Karpas-422 (cell line): ENCODE results near the gene ABHD3. TPM values are rescaled to one million over a fixed set of nuclear protein-coding genes. Genes with fewer than 3 reads are reported as not detected.
"Not testable (repeated sequence)": the region's sequence is repeated elsewhere in the genome, so short reads cannot be mapped to it uniquely, and the experiment has no call there.

Experiments
- DNase-seq: peaks from one replicate; pipeline ENCODE4 v3.0.0-alpha.2; 2015
- H2AFZ ChIP-seq: fragments of 200-600 bp; sonication (generic); 2 replicates; pipeline ENCODE4 v1.6.1; 2014; ENCODE audit warnings: antibody characterized with exemption, low read length, mixed read lengths
- H3K27ac ChIP-seq: fragments of 200-600 bp; sonication (generic); 2 replicates; pipeline ENCODE4 v1.5.1; 2014; ENCODE audit warnings: mild to moderate bottlenecking, low read length, moderate library complexity
- H3K27me3 ChIP-seq: fragments of 200-600 bp; sonication (generic); 2 replicates; pipeline ENCODE4 v1.6.1; 2014; ENCODE audit warnings: low read length, mixed read lengths
- H3K36me3 ChIP-seq: fragments of 200-600 bp; sonication (generic); 2 replicates; pipeline ENCODE4 v1.6.1; 2014; ENCODE audit warnings: low read length, mixed read lengths; ENCODE audit not compliant: insufficient read depth
- H3K4me1 ChIP-seq: fragments of 200-600 bp; sonication (generic); 2 replicates; pipeline ENCODE4 v1.6.1; 2014; ENCODE audit warnings: mild to moderate bottlenecking, low read length, mixed read lengths
- H3K4me2 ChIP-seq: fragments of 200-600 bp; sonication (generic); 2 replicates; pipeline ENCODE4 v1.6.1; 2014; ENCODE audit warnings: low read length, low read depth, mild to moderate bottlenecking; ENCODE audit not compliant: poor library complexity, severe bottlenecking
- H3K4me3 ChIP-seq: fragments of 200-600 bp; sonication (generic); 2 replicates; pipeline ENCODE4 v1.5.1; 2014; ENCODE audit warnings: mild to moderate bottlenecking, antibody characterized with exemption, low read length, mixed read lengths
- H3K79me2 ChIP-seq: fragments of 200-600 bp; sonication (generic); 2 replicates; pipeline ENCODE4 v1.6.1; 2014; ENCODE audit warnings: mild to moderate bottlenecking, low read length, mixed read lengths
- H3K9ac ChIP-seq: fragments of 200-600 bp; sonication (generic); 2 replicates; pipeline ENCODE4 v1.6.0; 2014; ENCODE audit warnings: low read length
- H3K9me2 ChIP-seq: fragments of 200-600 bp; sonication (generic), shearing (Covaris generic); replicated peaks from 2 replicates; pipeline ENCODE4 v1.6.0; 2014; ENCODE audit warnings: mild to moderate bottlenecking, low read length, moderate library complexity; ENCODE audit not compliant: insufficient read depth
- H3K9me3 ChIP-seq: fragments of 300-700, 200-600 bp; sonication (generic); 2 replicates; pipeline ENCODE4 v1.6.1; 2014; ENCODE audit warnings: low read length, mixed read lengths
- H4K20me1 ChIP-seq: fragments of 200-600 bp; sonication (generic); 2 replicates; pipeline ENCODE4 v1.6.1; 2014; ENCODE audit warnings: mild to moderate bottlenecking, antibody characterized with exemption, low read length, low read depth; ENCODE audit not compliant: insufficient read depth
- total RNA-seq: library from RNA; depleted of rRNA; stranded (reverse); fragments of >200 nt; shearing (Covaris generic); gene quantifications from 2 replicates; pipeline ENCODE4 v1.2.3, GENCODE V29; 2014; ENCODE audit warnings: low replicate concordance

ABHD3 gene
- total RNA-seq, 1 experiment from 2014 or later: 142 TPM

DNA sequence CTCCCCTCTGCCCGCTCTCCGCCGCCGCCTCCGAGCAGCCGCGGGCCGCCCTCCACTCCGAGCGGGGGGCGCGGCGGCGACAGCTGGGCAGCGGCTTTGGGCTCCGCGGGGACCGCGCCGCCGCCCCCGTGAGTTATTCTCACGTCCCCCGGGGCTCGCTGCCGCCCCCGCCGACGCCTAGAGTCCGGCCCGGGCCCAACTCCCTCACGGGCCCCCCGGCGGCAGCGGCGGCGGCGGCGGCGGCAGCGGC is 36.7 kb upstream of the ABHD3 start:
- peaks cover 8% of the 10 kb centered on the region; the same call in 1 of the 2 replicates for H4K20me1 ChIP-seq
- peaks cover 47% of the 10 kb centered on the region for H3K4me1 ChIP-seq
- peaks cover 53% of the 10 kb centered on the region for H3K79me2 ChIP-seq
- peak overlapping the region; percentile 96 for H3K4me3 ChIP-seq
- H3K27ac ChIP-seq: peak overlapping the region; percentile 92
- peaks cover 3% of the 10 kb centered on the region; the same call in 1 of the 2 replicates for H3K36me3 ChIP-seq
- DNase-seq: no peak
- H3K27me3 ChIP-seq: no peaks in the 10 kb centered on the region
- H3K9me2 ChIP-seq: no peaks in the 10 kb centered on the region
- peak overlapping the region; percentile 75 for H3K4me2 ChIP-seq
- peak overlapping the region; percentile 100 for H3K9ac ChIP-seq
- peak overlapping the region; percentile 92; the same call in 1 of the 2 replicates for H2AFZ ChIP-seq
- H3K9me3 ChIP-seq: no peaks in the 10 kb centered on the region

DNA sequence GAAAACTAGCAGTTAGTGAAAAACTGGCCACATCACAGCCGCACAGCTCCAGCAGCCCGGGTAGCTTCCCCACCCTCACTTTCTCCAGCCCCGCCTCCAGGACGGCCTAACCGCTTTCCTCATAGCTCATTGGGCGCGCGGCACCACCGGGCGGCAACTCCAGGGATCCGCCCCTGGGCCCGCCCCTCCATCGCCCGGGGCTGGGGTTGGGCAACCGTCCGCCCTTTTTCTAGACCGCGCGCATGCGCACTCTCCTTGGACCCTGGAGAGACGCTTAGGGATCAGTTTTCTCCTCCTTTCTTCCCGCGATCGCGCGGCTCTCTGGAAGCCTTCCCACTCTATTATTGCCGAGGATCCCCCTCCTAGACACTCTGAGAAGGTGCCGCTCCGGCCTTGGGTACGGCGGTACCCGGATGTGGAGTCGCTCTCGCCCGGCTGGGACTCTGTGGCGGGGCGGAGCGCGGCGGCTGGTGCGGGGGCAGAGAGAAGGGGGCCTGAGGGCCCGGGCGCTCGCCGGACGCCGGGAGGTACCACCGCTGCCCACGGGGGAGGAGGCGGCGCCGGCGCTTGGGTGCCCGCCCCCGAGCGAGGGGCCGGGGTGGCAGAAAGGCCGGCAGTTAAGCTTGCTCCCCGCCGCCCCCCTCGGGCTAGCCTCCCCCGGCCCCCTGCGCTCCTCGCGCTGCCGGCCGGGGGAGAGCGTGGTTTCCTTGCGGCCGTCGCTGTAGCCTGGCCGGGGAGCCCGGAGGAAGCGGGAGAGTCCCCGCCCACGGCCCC is 36.2 kb upstream of the ABHD3 start, which contains the start of gene MIB1:
Gene MIB1, plus strand, starts transcription at position 255 of the 774 bp plus-strand sequence. CDS start 792 bp downstream, outside the sequence.
- peak within 1 kb of the TSS; percentile 75 for H3K4me2 ChIP-seq
- H3K9ac ChIP-seq: peak within 1 kb of the TSS; percentile 100
- H3K9me2 ChIP-seq: no peaks in the 10 kb centered on the region
- peaks cover 8% of the 10 kb centered on the region; the same call in 1 of the 2 replicates for H4K20me1 ChIP-seq
- H3K4me1 ChIP-seq: peaks cover 42% of the 10 kb centered on the region
- H3K4me3 ChIP-seq: peak within 1 kb of the TSS; percentile 96
- H3K36me3 ChIP-seq: peaks cover 3% of the 10 kb centered on the region; the same call in 1 of the 2 replicates
- H2AFZ ChIP-seq: peak within 1 kb of the TSS; percentile 92
- no peaks in the 10 kb centered on the region for H3K27me3 ChIP-seq
- H3K9me3 ChIP-seq: no peaks in the 10 kb centered on the region
- DNase-seq: peak; percentile 99
- H3K79me2 ChIP-seq: peaks cover 48% of the 10 kb centered on the region
- peak within 1 kb of the TSS; percentile 92 for H3K27ac ChIP-seq

- H3K4me1 ChIP-seq: peaks cover 36% of the 10 kb centered on the region
- H3K27me3 ChIP-seq: no peaks in the 10 kb centered on the region
- H3K9ac ChIP-seq: peak overlapping the region; percentile 100
- H3K27ac ChIP-seq: peak overlapping the region; percentile 55
- H2AFZ ChIP-seq: peak overlapping the region; percentile 35
- peak overlapping the region; percentile 75 for H3K4me2 ChIP-seq
- peaks cover 3% of the 10 kb centered on the region; the same call in 1 of the 2 replicates for H3K36me3 ChIP-seq
- H4K20me1 ChIP-seq: peaks cover 8% of the 10 kb centered on the region; the same call in 1 of the 2 replicates
- peaks cover 39% of the 10 kb centered on the region for H3K79me2 ChIP-seq
- peak overlapping the region; percentile 96 for H3K4me3 ChIP-seq
- no peaks in the 10 kb centered on the region for H3K9me2 ChIP-seq
- no peaks in the 10 kb centered on the region for H3K9me3 ChIP-seq
- peak; percentile 56 for DNase-seq
Observed at GRCh38 chr18:21739604-21740537, 35.3 kb upstream of the ABHD3 start.

GRCh38 chr18:21736926-21737325 is 32.4 kb upstream of the ABHD3 start:
- not testable (repeated sequence) for H3K4me3 ChIP-seq, H2AFZ ChIP-seq, H3K9me2 ChIP-seq, H3K4me2 ChIP-seq, H3K36me3 ChIP-seq, DNase-seq, H3K27me3 ChIP-seq, H4K20me1 ChIP-seq, H3K9ac ChIP-seq, H3K27ac ChIP-seq, H3K9me3 ChIP-seq
- Histone ChIP-seq H3K79me2 (peaks cover 10% of the 10 kb centered on the region), H3K4me1 (peaks cover 15% of the 10 kb centered on the region)

GRCh38 chr18:21735452-21736015 is 31.0 kb upstream of the ABHD3 start:
- H3K27me3 ChIP-seq: no peaks in the 10 kb centered on the region
- H3K4me1 ChIP-seq: peaks cover 12% of the 10 kb centered on the region
- no peak overlapping the region for H3K27ac ChIP-seq
- H2AFZ ChIP-seq: no peak overlapping the region
- H3K4me3 ChIP-seq: no peak overlapping the region
- no peaks in the 10 kb centered on the region for H3K36me3 ChIP-seq
- H4K20me1 ChIP-seq: no peaks in the 10 kb centered on the region
- H3K9me3 ChIP-seq: no peaks in the 10 kb centered on the region
- H3K9me2 ChIP-seq: no peaks in the 10 kb centered on the region
- H3K4me2 ChIP-seq: no peak overlapping the region
- H3K9ac ChIP-seq: no peak overlapping the region
- no peak for DNase-seq
- no peaks in the 10 kb centered on the region for H3K79me2 ChIP-seq

- Histone ChIP-seq H3K9ac (no peak overlapping the region), H3K4me2 (no peak overlapping the region), H2AFZ (no peak overlapping the region), H3K27ac (no peak overlapping the region), H3K9me3 (no peaks in the 10 kb centered on the region), H3K27me3 (no peaks in the 10 kb centered on the region), H3K9me2 (no peaks in the 10 kb centered on the region), H3K4me3 (no peak overlapping the region), H3K4me1 (no peaks in the 10 kb centered on the region), H3K36me3 (no peaks in the 10 kb centered on the region), H3K79me2 (no peaks in the 10 kb centered on the region), H4K20me1 (no peaks in the 10 kb centered on the region)
- DNase-seq: no peak
Observed at GRCh38 chr18:21733011-21733410, 28.4 kb upstream of the ABHD3 start.

- Histone ChIP-seq H3K9ac (no peak overlapping the region), H3K36me3 (no peaks in the 10 kb centered on the region), H3K27me3 (no peaks in the 10 kb centered on the region), H4K20me1 (no peaks in the 10 kb centered on the region), H3K9me3 (no peaks in the 10 kb centered on the region), H3K9me2 (no peaks in the 10 kb centered on the region), H3K4me3 (no peak overlapping the region), H3K4me1 (no peaks in the 10 kb centered on the region), H3K79me2 (no peaks in the 10 kb centered on the region), H3K4me2 (no peak overlapping the region), H2AFZ (no peak overlapping the region), H3K27ac (no peak overlapping the region)
- no peak for DNase-seq
Observed at GRCh38 chr18:21727702-21728101, 23.1 kb upstream of the ABHD3 start.

DNA sequence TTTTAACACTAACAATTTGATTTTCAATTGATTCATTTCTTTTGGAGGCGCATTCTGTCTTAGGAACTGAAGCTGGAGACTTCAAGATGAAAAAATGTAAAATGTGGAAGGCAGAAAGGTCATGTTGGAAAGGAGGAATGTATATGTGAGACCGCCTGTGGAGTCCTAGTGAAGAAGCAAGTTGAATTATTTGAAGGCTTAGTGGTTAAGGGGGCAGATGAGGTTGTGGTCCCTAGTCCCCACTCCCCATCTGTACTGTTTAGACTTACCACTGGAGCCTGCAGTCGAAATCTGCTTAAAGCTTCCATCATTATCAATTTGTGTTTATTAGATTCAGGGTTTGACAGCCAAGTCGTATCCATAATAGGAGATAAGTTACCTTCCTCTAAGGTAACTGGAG is 20.6 kb upstream of the ABHD3 start:
- no peak for DNase-seq
- H3K9ac ChIP-seq: no peak overlapping the region
- H3K79me2 ChIP-seq: no peaks in the 10 kb centered on the region

More for the DNA sequence above, 20.6 kb upstream of the ABHD3 start:
- H3K9me2 ChIP-seq: no peaks in the 10 kb centered on the region
- no peak overlapping the region for H3K4me3 ChIP-seq
- H2AFZ ChIP-seq: no peak overlapping the region
- H3K27ac ChIP-seq: no peak overlapping the region
- H3K9me3 ChIP-seq: no peaks in the 10 kb centered on the region
- H3K4me1 ChIP-seq: no peaks in the 10 kb centered on the region
- H3K4me2 ChIP-seq: no peak overlapping the region
- H4K20me1 ChIP-seq: no peaks in the 10 kb centered on the region
- no peaks in the 10 kb centered on the region for H3K27me3 ChIP-seq
- H3K36me3 ChIP-seq: no peaks in the 10 kb centered on the region
